Tracheal epithelial cell (primary cell): ENCODE measurements around the gene BRCA1. TPM values are rescaled to one million over a fixed set of nuclear protein-coding genes. Genes with fewer than 3 reads are reported as not detected.

ENCODE experiments used
- total RNA-seq: library from RNA; depleted of rRNA; stranded (reverse); fragments of >200 nt; gene quantifications from 2 replicates; pipeline ENCODE4 v1.2.1, GENCODE V29; 2014

The BRCA1 gene
- 3.8 and 4.3 TPM in 2 replicates for total RNA-seq

DNA sequence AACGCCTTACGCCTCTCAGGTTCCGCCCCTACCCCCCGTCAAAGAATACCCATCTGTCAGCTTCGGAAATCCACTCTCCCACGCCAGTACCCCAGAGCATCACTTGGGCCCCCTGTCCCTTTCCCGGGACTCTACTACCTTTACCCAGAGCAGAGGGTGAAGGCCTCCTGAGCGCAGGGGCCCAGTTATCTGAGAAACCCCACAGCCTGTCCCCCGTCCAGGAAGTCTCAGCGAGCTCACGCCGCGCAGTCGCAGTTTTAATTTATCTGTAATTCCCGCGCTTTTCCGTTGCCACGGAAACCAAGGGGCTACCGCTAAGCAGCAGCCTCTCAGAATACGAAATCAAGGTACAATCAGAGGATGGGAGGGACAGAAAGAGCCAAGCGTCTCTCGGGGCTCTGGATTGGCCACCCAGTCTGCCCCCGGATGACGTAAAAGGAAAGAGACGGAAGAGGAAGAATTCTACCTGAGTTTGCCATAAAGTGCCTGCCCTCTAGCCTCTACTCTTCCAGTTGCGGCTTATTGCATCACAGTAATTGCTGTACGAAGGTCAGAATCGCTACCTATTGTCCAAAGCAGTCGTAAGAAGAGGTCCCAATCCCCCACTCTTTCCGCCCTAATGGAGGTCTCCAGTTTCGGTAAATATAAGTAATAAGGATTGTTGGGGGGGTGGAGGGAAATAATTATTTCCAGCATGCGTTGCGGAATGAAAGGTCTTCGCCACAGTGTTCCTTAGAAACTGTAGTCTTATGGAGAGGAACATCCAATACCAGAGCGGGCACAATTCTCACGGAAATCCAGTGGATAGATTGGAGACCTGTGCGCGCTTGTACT lies at the start of gene BRCA1:
TSS of gene BRCA1 (minus strand) at position 232 of the 834 bp plus-strand sequence. CDS start 1,268 bp downstream, outside the sequence.

DNA sequence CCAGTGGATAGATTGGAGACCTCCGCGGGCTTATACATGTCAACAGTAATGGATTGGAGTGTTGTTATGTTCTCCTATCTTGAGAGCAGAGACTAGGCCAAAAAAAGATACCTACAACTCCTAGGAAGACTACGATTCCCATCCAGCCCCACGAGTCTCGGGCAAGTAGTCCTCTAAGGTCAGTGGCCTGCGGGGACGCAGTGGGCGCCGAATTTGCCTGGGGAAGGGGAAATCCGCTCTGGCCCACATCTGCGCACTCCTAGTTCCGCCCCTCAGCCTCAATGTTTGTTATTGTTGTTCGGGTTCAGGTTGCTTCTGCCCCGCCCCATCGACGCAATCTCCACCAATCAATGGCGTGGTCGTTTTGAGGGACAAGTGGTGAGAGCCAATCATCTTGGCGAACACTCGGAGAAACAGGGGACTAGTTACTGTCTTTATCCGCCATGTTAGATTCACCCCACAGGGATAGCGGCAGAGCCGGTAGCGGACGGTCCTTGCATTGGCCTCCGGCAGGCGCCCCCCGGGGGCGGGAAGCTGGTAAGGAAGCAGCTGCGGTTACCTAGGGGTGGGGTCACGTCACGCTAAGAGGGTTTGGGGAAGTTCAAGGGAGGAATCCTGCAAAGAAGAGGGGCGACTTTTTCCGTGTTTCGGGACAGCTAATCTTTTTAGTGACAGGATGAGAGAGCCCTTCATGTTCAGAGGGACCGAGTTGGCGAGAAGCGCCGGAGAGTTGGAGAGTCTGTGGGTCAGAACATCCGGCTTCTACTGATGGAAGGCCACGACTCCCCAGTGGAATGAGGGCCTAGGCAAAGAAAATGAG lies 45.8 kb upstream of the BRCA1 start, which contains the start of gene NBR1:
TSS of gene NBR1 (plus strand) at position 449 of the 820 bp plus-strand sequence. CDS start 4,586 bp downstream, outside the sequence.

DNA sequence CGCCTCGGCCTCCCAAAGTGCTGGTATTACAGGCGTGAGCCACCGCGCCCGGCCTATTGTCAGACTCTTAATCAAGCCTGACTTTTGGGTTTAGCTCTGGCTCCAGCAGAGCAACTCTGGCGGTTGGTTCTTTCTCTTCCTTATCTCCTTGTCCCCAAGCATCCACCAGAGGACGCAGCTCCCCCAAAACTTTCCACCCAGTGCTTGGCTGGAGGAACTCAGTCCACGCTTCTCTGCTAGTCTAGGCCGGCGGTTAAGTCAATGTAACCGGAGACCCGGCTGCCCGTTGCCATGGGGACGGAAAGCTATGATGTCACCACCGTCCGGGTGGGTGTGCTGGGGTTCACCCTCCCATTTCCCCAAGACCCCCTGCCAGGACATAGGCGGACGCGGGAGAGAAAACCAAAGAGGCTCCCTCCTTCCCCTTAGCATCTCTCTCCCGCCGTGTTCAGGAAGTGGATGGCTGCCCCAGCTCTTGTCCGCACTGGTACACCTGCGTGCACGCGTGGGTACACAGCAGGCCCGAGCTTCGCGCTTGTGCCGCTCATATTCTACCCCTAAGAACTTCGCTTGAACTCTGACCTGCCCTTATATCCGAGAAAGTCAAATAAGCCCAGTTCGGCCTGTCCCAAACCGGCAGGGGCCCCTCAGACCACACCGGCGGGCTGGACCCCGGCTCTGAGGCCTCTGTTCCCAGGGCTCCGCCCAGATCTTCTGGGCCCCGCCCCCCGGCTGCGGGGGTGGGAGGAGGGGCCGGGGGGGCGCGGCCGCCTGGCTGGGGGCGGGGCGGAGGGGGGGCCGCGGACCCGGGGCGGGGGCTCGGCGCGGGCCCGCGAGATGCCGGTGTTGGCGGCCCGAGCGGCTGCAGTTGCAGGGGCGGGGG lies 100.5 kb downstream of the BRCA1 start, which contains the start of gene RND2:
TSS of gene RND2 (plus strand) at position 825 of the 883 bp plus-strand sequence. CDS start 117 bp downstream, outside the sequence.

DNA sequence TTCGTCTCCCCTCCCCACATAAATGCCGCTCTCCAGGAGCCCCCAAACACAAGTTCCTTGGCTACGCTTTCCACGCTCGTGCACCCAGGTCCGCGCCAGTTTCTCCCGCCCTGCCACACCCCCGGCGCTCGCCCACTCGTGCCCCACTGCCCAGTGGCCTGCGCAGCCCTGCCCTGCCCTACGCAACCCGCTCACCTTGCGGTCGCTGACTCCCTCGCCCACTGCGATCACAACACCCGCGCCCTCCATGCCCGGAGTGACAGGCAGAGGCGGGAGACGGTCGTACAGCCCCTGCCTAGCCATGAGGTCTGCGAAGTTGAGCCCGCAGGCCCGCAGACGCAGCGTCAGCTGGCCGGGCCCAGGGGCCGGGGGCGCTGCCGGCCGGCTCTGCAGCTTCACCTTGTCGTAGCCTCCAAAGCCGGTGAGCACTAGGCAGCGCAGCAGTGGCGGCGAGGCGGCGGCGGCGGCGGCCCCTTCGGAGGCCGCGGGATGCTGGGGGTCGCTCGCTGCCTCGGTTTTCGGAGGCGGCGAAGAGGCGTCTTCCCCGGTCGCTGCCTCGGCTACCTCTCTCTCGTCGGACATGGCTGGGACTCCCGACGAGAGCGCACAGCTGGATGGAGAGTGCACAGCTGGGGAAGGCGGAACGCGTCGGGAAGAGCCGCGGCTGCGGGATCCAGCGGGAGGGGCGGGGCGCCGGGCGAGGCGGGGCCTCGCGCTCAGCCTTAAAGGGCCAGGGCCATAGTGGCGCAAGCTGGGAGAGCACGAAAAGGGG lies 103.2 kb downstream of the BRCA1 start, which contains the start of gene VAT1:
TSS of gene VAT1 (minus strand) at position 645 of the 772 bp plus-strand sequence. CDS start at position 582, 63 bp downstream.

DNA sequence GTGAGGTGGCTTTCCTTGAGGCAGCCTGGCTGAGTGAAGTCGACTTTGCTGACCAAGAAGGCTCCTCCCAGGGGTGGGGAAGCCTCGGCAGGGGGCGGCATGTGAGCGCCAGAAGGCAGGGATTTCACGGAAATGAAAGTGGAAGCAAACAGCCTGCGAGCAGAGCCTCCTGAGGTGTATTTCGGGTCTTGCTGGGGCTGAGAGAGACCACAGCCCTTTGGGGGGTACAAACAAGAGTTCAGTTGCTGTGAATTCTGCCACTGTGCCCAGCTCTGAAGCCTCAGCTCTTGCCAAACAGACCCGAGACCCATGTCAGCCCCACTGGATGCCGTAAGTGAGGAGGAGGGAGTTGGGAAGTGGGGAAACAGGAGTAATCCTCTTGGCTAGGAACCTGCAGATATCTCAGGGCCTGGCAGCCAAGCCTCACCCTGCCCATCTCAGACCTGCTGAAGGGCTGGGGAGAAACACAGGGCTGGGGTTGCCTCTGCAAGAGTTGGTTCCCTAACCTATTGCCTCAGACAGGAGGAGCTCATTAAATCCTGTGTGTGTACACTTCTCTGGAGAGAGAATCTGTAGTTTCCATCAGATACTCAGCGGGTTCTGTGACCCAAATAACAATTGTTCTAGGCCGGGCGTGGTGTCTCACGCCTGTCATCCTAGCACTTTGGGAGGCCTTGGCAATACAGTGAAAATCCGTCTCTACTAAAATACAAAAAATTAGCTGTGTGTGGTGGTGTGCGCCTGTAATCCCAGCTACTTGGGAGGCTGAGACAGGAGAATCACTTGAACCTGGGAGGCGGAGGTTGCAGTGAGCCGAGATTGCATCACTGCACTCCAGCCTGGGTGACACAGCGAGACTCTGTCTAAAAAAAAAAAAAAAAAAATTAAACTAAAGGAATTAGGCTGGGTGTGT lies 118.3 kb downstream of the BRCA1 start, which contains the start of gene IFI35:
TSS of gene IFI35 (plus strand) at position 146 of the 913 bp plus-strand sequence. CDS start at position 310, 164 bp downstream.

DNA sequence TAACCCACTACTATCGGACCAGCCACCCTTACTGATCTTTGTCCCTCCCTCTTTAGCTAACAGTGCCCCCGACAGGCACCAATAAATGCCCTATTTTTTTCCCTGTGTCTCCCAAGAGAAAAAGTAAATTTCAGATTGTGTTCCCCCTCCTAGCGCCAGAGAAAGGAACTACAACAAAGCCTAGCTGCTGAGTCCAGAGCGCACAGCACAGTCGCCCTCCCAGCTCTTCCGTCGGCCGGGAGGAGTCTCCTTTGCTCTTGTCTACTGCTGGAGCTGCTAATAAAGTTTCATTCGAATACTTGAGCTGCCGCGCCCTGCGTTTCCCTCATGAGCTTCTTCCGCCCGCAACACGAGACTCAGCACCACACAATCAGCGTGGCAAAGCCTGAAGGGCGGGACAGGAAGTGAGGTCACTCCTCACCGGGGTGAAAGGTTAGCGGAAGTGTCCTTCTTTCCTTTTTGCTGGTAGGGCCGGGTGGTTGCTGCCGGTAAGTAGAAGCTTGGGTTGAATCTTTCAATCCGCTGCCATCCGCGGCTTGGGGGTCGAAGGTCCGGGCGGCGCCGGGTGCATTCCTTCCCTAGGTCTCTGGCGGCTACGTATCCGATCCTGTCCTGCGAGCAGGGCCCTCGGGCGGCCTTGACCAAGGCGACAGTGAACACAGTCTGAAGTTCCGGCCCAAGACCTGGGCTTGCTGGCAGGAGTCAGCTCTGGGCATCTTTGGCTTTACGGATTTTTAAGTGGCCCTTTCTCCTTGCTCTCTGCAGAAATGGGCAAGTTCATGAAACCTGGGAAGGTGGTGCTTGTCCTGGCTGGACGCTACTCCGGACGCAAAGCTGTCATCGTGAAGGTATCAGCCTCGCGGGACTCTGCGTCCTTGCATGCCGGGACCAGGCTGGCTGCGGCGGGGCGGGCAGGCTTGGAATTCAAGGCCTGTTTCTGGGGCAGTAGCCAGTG lies 126.9 kb downstream of the BRCA1 start, which contains the start of gene RPL27:
TSS of gene RPL27 (plus strand) at position 436 of the 955 bp plus-strand sequence. CDS start at position 768, 332 bp downstream.

Other genes with a start within 250 kb of the BRCA1 start
- under 0.01 TPM in 1 of 2 replicates, not detected in the other for gene G6PC1, start 224.6 kb downstream of the BRCA1 start, total RNA-seq
- 11.9 and 14.0 TPM in 2 replicates for gene AARSD1, start 160.9 kb downstream of the BRCA1 start, total RNA-seq
- 0.21 and 0.24 TPM in 2 replicates for gene PTGES3L, start 145.3 kb downstream of the BRCA1 start, total RNA-seq
- gene RUNDC1, start 144.8 kb downstream of the BRCA1 start, total RNA-seq = 8.7 and 9.4 TPM in 2 replicates
- 1,542 and 1,825 TPM in 2 replicates for gene RPL27, start 126.9 kb downstream of the BRCA1 start, total RNA-seq
- 2.1 and 10.4 TPM in 2 replicates for gene IFI35, start 118.6 kb downstream of the BRCA1 start, total RNA-seq
- gene VAT1, start 103.0 kb downstream of the BRCA1 start, total RNA-seq = 94.8 and 149 TPM in 2 replicates
- 0.24 TPM in 1 of 2 replicates, not detected in the other for gene RND2, start 100.1 kb downstream of the BRCA1 start, total RNA-seq
- gene NBR1, start 45.9 kb upstream of the BRCA1 start, total RNA-seq = 53.0 and 87.6 TPM in 2 replicates
- 0.21 and 0.48 TPM in 2 replicates for gene TMEM106A, start 86.5 kb upstream of the BRCA1 start, total RNA-seq
- not detected in 2 replicates for gene CCDC200, start 103.3 kb upstream of the BRCA1 start, total RNA-seq
- gene RNU2-1, start 108.6 kb upstream of the BRCA1 start, total RNA-seq = not detected in 2 replicates